Vein endothelial cell (primary cell): ENCODE results near the gene EFS. TPM values are rescaled to one million over a fixed set of nuclear protein-coding genes. Genes with fewer than 3 reads are reported as not detected.

Experiments used
- small RNA-seq: library from RNA; depleted of rRNA; stranded (forward); fragments of <200 nt; gene quantifications from one replicate; pipeline ENCODE3, GENCODE V24; 2012
- total RNA-seq: library from RNA; depleted of rRNA; stranded (reverse); fragments of >200 nt; gene quantifications from 2 replicates; pipeline ENCODE4 v1.2.3, GENCODE V29; 2012

Gene EFS
- total RNA-seq = not detected in 2 replicates

GRCh38 chr14:23365036-23365731 is at the start of gene EFS:
TSS of gene EFS (minus strand) at chr14:23365172. CDS start at chr14:23365025, 147 bp downstream.

GRCh38 chr14:23407516-23408306 is 42.7 kb upstream of the EFS start, which contains the start of gene MYH6:
TSS of gene MYH6 (minus strand) at chr14:23408273. CDS start at chr14:23407223, 1,050 bp downstream.

GRCh38 chr14:23376482-23377197 is 11.7 kb upstream of the EFS start, which contains the start of gene CMTM5:
TSS of gene CMTM5 (plus strand) at chr14:23377046. CDS start at chr14:23377252, 206 bp downstream.

DNA sequence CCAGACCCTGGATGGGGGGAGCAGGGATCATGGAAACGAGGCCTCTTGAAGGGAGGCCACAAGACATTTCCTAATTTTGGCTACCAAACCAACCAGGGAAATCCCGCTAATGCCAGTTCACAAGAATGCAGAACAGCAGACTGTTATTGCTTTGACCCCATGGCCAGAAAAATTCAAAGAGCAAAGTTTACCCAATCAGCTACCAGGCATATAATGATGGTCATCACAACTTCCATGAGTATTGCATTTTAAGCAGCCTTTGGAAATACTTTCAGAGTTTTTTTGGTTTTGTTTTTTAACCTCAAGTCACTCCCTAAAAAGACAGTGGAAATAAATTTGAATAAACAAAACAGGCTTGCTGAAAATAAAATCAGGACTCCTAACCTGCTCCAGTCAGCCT is 7.5 kb upstream of the EFS start, which contains the start of gene IL25:
TSS of gene IL25 (plus strand) at position 301 of the 400 bp plus-strand sequence.

DNA sequence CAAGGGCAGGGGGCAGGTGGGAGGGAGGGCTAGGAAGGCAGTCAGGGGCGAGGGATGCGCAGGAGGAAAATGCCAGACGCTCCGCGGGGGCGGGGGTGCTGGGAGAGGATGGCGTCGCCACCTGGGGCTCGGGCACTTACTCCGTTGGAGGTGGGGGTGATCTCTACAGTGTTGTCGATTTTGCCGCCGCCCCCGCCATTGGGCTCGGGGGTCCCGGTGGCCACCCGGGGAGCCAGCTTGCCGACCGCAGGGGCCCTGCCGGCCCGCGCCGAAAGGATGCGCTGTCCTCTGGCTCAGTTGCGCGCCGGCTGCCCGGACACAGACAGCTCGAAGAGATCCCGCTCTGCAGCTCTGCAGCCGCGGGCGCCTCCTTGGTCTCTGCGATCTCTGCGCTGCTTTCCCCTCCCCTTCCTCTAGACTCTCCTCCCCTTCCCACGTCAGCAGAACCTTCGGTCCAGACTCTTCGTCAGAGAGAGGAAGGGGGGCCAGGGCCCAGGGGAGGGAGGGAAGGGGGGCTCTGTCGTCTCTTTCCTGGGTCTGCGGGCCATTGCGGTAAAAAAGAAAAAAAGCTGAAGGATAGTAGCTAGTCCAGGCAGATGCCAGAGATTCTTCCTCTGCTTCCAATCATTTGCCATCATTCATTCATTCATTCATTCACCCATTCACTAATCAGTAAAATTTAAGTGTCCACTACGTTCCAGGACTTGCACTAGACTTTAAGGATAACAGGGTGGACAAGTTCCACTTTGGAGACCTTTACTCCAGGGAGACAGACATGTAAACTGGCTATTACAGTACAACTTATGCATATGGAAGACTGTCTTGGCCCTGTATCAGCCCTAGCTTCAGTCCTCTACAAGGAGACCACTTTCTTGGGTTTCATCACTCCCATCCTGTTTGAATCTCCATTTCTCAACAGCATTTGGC is 12.2 kb downstream of the EFS start, which contains the start of gene SLC22A17:
TSS of gene SLC22A17 (minus strand) at position 382 of the 927 bp plus-strand sequence.

DNA sequence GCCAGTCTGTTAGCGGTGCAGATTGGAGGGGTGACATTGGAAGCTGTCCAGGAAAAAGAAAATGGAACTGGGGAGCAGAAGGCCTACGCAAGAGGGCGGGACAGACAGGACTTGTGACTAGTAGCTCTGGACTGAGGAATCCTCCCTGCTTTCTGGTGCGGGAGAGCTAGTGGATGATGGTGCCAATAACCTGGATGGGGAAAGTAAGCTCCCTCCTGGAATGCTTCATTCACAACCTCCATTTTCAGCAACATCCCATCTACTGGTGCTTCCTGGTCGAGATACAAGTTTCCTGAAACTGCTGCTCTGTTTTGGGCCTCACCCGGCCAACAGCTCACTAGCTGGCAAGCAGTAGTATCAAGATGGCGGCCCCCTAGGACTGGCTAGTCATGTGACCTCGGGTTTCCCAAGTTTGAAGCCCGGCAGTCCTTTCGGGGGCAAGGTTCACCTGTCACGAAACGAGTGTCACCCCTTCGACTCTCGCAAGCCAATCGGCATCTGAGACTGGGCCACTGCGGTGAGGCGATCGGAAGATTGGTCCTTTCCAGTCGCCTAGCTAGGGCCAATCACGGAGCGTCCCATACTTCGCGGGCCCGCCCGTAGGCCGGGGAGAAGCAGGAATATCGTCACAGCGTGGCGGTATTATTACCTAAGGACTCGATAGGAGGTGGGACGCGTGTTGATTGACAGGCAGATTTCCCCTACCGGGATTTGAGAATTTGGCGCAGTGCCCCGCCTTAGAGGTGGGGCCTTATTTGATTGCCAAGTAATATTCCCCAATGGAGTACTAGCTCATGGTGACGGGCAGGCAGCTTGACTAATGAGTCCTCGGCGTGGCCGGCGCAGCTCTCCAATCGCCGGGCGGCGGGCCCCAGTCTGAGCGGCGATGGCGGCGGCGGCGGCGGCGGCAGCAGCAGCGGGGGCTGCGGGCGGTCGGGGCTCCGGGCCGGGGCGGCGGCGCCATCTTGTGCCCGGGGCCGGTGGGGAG is 44.1 kb downstream of the EFS start, which contains the start of gene PABPN1:
TSS of gene PABPN1 (plus strand) at position 874 of the 988 bp plus-strand sequence. CDS start at position 887, 13 bp downstream.

DNA sequence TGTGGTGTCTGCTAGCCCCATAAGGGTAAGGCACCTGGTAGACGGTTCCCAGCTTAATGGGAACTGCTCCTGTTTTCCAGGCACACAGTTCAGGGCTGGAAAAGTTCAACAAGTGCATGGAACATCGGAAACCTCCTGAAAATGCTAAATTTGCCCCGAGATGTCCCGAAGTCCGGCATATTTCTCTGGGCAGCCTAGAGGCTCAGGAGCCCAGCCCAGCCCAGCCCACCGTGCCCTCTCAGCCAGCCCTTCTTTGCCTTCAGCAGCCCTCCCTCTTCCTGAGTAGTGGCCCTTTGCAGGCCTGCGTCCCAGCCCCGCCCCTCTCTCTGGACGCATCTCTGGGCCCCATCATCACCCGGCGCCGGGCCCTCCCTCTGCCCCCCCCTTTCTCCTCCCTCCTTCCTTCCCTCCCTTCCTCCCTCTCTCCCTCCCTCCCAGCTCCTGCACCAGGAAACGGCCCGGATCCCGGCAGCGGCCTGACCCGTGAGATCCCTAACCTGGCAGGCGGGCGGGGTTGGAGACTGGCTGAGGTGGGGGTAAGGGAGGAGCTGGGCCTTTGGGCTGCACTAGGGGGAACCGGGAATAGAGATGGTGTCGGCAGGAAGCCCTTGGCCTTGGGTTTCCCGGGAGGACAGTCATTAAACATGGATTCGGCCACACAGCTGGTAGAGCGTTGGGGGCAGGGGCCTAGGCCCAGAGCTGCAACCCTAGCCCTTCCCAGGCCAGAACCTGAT is 58.4 kb downstream of the EFS start, which contains the start of gene BCL2L2:
TSS of gene BCL2L2 (plus strand) at position 422 of the 734 bp plus-strand sequence. CDS start 935 bp downstream, outside the sequence.

Small RNA genes within 50 kb of the gene (small RNA-seq; reads per million reads assigned to genes)
- gene MIR208A = not detected

Other genes with a start within 250 kb of the EFS start
- not detected in 2 replicates for gene CEBPE, start 245.9 kb downstream of the EFS start, total RNA-seq
- 0.19 and 0.33 TPM in 2 replicates for gene SLC7A8, start 181.5 kb downstream of the EFS start, total RNA-seq
- gene RNF212B, start 127.2 kb downstream of the EFS start, total RNA-seq = not detected in 2 replicates
- gene HOMEZ, start 79.0 kb downstream of the EFS start, total RNA-seq = 9.5 TPM in 2 replicates
- 5.3 and 5.6 TPM in 2 replicates for gene PPP1R3E, start 62.3 kb downstream of the EFS start, total RNA-seq
- gene BCL2L2, start 58.3 kb downstream of the EFS start, total RNA-seq = 18.3 and 24.6 TPM in 2 replicates
- 54.5 and 74.8 TPM in 2 replicates for gene PABPN1, start 43.7 kb downstream of the EFS start, total RNA-seq
- gene SLC22A17, start 12.3 kb downstream of the EFS start, total RNA-seq = 0.76 and 1.6 TPM in 2 replicates
- gene IL25, start 7.6 kb upstream of the EFS start, total RNA-seq = not detected in 2 replicates
- gene CMTM5, start 11.9 kb upstream of the EFS start, total RNA-seq = not detected in 2 replicates
- gene MYH6, start 43.1 kb upstream of the EFS start, total RNA-seq = not detected in 2 replicates
- gene MYH7, start 70.5 kb upstream of the EFS start, total RNA-seq = not detected in 2 replicates
- 29.4 and 42.5 TPM in 2 replicates for gene NGDN, start 104.5 kb upstream of the EFS start, total RNA-seq
- 0.57 and 0.65 TPM in 2 replicates for gene ZFHX2, start 186.6 kb upstream of the EFS start, total RNA-seq
- gene THTPA, start 191.1 kb upstream of the EFS start, total RNA-seq = 14.6 and 19.9 TPM in 2 replicates
- gene AP1G2, start 202.6 kb upstream of the EFS start, total RNA-seq = 18.6 and 19.6 TPM in 2 replicates
- not detected in 2 replicates for gene JPH4, start 213.6 kb upstream of the EFS start, total RNA-seq